Activated T-cell treated with anti-CD3 and anti-CD28 coated beads for 1 hour (primary cell): ENCODE measurements around the gene DNASE2B.

Experiments
- DNase-seq: peaks from one replicate; pipeline ENCODE4 v3.0.0-alpha.2; 2020; ENCODE audit warnings: low read depth

Gene DNASE2B

DNA sequence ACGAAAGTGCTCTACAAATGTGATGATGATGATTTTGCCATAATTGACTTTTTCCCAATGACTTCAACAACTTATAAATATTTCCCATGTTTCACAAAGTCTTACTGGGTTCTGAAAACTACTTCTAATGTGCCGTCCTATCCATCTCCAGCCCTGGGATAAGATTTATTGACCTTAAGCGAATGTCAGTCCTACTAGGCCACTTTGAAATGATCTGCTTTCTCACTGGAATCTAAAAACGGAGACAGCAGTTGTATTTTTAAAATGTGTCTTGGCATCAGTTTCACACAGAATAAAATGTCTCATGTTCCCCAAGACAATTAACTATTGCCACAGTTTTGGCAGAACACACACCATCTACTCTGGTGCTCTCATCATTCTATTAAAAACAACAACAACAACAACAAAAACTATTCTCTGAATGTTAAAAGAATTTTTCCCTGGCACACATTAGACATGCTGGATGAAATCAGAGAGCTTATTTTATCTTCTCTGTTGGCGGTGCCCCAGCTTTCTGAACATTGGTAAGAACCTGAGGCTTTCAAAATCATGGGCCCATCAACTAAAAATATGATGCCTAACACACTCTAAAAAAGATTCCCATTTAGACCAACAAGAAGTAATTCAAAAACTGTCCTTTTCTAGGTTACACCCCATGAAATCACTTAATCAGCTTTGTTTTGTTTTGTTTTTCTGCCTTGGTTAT is 23.1 kb upstream of the DNASE2B start:
- DNase-seq: no peak

- DNase-seq: no peak
Measured at GRCh38 chr1:84376000-84376910, 22.0 kb upstream of the DNASE2B start.

GRCh38 chr1:84377480-84378095 is 20.7 kb upstream of the DNASE2B start:
- no peak for DNase-seq

GRCh38 chr1:84379138-84379916 is 19.0 kb upstream of the DNASE2B start:
- DNase-seq: no peak

DNA sequence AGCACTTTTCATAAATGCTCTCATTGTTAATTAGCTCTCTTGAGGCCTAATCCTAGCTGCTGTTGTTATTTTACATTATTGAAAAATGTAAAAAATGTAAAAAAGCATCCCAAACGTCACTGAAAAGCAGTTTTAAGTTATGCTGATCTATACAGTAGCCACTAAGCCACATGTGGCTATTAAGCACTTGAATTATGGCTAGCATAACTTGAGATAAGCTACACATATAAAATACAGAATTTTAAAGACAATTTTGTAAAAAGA is 18.4 kb upstream of the DNASE2B start:
- no peak for DNase-seq

GRCh38 chr1:84382127-84382526 is 16.2 kb upstream of the DNASE2B start:
- no peak for DNase-seq

- DNase-seq: no peak
Measured at GRCh38 chr1:84385347-84385746, 12.9 kb upstream of the DNASE2B start.

GRCh38 chr1:84386716-84387479 is 11.4 kb upstream of the DNASE2B start:
- DNase-seq: no peak

DNA sequence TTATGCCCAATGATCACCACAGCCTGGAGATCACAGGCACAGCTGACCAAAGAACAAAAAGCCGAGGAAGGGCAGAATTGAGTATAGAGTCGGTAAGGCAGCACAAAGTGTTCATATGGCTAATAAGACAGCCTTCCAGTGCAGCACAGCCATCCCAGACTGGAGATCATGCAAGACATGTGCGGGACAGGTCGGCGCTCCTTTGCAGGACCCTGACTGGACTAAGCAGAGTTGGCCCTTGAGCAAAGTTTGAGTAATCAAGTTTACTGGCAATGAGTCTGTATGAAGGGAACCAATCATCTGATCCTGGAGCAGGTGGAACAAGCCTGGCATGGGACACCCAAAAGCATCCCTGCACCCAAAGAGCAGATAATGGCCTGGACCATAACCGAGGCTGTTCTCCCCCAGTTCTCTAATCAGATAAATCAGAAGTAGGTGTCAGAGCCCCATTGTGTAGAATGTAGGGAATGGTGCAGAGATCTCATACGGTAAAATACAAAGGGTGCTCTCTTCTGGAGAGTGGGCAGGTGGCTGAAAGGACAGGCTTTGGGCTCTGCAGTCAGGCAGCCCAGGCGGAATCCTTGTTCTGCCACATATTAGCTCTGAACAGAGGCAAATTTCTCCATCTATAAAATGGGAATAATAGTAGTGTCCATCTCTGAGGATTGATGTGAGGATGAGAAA is 10.7 kb upstream of the DNASE2B start:
- no peak for DNase-seq

DNA sequence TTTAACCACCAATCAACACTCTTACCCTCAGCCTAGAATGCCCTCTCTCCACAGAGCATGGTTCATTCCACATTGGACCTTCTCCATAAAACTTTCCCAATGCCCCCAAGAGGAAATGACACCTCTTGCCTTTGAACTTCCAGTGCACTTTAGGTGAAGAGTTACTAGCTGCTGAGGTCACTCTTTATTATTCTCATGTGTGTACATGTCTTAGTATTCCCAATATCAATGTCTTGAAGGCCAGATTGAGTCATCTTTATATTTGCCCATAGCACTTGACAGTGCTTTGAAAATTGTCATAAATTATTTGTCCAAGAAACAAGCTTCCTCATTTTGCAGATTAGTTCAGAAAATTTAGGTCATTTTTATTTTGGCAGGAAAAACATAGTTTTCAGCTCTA is 8.1 kb upstream of the DNASE2B start:
- no peak for DNase-seq

DNA sequence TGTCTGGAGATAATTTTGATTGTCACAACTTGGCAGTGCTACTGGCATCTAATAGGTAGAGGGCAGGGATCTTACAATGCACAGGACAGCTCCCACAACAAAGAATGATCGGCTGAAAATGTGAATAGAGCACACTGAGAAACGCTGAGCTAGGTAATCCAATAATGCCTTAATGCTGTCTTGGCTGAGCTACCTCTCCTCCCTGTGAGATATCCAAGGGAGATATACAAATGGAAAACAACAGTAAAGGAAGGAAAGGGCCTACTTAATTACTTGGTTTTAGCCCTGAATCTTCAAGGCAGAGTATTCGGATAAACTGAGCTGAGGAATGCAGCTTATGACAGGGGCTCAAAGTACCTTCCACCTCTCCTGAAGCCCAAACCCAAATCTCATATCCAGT is 2.9 kb downstream of the DNASE2B start:
- no peak for DNase-seq

GRCh38 chr1:84402060-84402459 is 3.8 kb downstream of the DNASE2B start:
- no peak for DNase-seq

GRCh38 chr1:84402501-84402900 is 4.2 kb downstream of the DNASE2B start:
- no peak for DNase-seq

GRCh38 chr1:84403347-84403746 is 5.1 kb downstream of the DNASE2B start:
- no peak for DNase-seq

DNA sequence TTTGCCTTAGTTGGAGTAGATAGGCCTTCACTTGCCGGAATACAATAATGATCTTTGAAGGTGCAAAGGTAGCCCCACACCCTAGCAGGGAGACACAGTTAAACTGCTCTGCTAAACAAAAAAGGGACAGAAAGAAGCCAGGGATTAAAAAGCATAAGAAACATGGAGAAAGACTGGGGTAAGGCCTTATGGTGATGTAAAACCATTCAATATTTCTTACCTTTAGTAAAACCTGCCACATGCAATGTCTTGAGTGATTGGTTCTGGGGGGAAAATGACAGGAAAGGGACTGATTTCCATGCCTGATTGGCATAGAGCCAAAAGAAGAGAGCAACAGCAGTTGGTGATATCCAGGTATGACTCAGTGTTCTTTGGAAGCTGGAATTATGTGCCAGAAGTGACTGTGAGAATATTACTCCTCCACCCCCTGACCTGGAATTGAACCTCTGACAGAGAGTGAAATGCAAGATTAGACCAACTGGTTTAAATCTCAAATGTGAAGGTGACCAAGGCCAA is 8.1 kb downstream of the DNASE2B start:
- DNase-seq: no peak

DNA sequence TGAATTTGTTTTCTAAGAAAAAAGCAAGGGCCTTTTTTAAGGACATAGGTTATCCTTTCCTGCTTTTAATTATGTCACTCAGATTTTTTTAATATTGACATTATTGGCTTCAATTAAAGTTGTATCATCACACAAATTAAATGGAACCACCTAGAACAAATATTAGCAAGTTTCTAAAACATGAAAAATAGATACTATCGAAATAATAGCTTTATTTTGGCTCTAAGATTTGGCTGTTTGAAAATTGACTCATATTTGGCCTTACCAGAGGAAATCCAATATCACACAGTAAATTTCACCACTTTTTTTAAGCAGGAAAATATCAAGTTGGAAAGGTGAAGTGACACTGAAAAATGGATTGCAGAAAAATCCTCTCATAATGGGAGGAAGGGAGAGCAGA is 9.2 kb downstream of the DNASE2B start:
- DNase-seq: no peak

DNA sequence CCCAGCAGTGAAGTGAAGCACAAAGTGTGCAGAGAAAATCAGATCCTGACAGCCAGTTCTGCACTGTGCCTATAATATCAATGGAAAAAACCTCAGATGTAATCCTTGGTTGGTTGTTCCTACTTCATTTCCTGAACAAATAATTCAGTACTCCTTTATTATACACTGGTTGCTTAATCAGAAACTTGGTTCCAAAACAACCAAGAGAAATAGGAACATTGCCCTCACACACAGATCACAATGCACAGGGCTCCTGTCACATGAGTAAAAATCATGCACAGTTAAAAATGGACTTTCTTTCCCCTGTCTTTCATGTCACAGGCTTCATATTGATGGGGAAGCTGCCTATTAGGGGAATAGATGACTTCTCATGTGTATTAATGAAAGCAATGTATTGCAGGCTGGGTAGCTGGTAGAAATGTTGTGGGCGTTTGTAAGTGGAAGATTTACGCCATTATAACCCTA is 9.7 kb downstream of the DNASE2B start:
- no peak for DNase-seq

DNA sequence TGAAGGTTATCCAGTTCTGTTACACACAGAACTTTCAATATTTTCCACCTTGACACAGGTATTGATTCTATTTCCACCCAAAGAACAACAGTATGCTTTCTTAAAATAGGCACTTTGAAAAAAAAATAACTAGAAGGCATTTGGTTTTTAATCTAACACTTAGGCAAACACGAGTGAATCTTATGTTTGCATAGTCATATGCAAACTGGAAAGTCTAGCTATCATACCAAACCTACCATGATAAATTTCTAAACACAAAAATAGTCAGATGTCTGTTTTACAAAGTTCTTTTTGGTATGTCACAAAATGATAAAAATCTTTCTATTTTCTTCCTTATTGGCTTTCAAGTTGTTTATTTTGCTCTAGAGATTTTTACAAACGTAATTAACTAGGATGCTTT is 11.6 kb downstream of the DNASE2B start:
- DNase-seq: no peak

DNA sequence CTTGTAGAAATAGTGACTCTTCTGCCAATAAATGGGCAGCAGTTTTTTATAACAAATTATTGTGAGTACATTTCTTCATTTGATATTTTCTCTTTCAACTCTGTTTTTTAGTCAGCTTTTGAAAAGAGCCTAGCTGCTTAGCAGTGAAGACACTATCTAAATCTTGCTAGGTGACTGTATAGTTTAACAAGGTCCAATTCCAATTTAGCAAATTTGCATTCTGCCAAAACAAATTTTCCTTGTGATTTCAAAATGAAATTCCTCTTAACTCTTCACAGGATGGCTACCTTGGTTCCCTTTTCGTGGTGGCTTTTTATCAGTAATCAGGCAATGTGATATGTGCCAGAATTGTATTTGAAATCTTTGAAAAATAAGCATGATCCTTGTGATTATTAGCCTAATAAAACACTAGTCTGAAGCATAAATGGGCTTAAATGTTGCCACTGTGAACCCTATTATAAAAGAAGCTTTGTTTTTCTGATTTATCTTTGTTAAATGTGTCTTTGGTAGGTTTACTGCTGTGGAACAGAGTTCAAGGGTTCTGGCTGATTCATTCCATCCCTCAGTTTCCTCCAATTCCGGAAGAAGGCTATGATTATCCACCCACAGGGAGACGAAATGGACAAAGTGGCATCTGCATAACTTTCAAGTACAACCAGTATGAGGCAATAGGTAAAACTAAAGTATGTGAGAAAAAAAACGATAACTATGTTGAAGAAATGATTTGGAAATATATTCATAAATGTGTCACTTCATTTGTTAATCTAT is 12.2 kb downstream of the DNASE2B start:
- no peak for DNase-seq
